ENCODE results near the gene FMOD.

The FMOD gene

GRCh38 chr1:203353486-203353885 lies 2.6 kb upstream of the FMOD start:
- H3K4me1 Mint-ChIP-seq = no peaks in the 10 kb centered on the region
- no peak overlapping the region for H3K4me3 Mint-ChIP-seq
- ATAC-seq (replicated peaks; ENCODE audit: extremely low read depth, poor library complexity, severe bottlenecking) = no peak
- peaks cover 61% of the 10 kb centered on the region for H3K27me3 Mint-ChIP-seq
- no peak overlapping the region for H3K27ac Mint-ChIP-seq (ENCODE audit: low read depth)
- no peak for DNase-seq (ENCODE audit: low spot score in 2 of 2)
- no peaks in the 10 kb centered on the region for H3K9me3 Mint-ChIP-seq
- H3K36me3 Mint-ChIP-seq (ENCODE audit: insufficient read depth) = peaks cover 2% of the 10 kb centered on the region

GRCh38 chr1:203349773-203350524 lies 973 bp downstream of the FMOD start:
- Mint-ChIP-seq H3K27ac (ENCODE audit: low read depth) (no peak overlapping the region), H3K4me3 (no peak overlapping the region), H3K9me3 (no peaks in the 10 kb centered on the region), H3K4me1 (no peaks in the 10 kb centered on the region), H3K36me3 (ENCODE audit: insufficient read depth) (peaks cover 2% of the 10 kb centered on the region), H3K27me3 (peaks cover 78% of the 10 kb centered on the region)
- ATAC-seq (replicated peaks; ENCODE audit: extremely low read depth, poor library complexity, severe bottlenecking) (no peak), DNase-seq (ENCODE audit: low spot score in 2 of 2) (no peak)

GRCh38 chr1:203349166-203349565 lies 1.8 kb downstream of the FMOD start:
- Mint-ChIP-seq H3K9me3 (no peaks in the 10 kb centered on the region), H3K4me1 (no peaks in the 10 kb centered on the region), H3K4me3 (no peak overlapping the region), H3K27me3 (peaks cover 82% of the 10 kb centered on the region), H3K27ac (ENCODE audit: low read depth) (no peak overlapping the region), H3K36me3 (ENCODE audit: insufficient read depth) (peaks cover 2% of the 10 kb centered on the region)
- ATAC-seq (replicated peaks; ENCODE audit: extremely low read depth, poor library complexity, severe bottlenecking) (no peak), DNase-seq (ENCODE audit: low spot score in 2 of 2) (no peak)

- Mint-ChIP-seq H3K36me3 (ENCODE audit: insufficient read depth) (peaks cover 3% of the 10 kb centered on the region), H3K4me3 (no peak overlapping the region), H3K4me1 (peaks cover 8% of the 10 kb centered on the region), H3K27me3 (peaks cover 87% of the 10 kb centered on the region), H3K9me3 (no peaks in the 10 kb centered on the region), H3K27ac (ENCODE audit: low read depth) (no peak overlapping the region)
- DNase-seq (ENCODE audit: low spot score in 2 of 2) = no peak
- ATAC-seq (replicated peaks; ENCODE audit: extremely low read depth, poor library complexity, severe bottlenecking) = no peak
Measured at GRCh38 chr1:203346769-203347102, 4.2 kb downstream of the FMOD start.

GRCh38 chr1:203346060-203346768 lies 4.7 kb downstream of the FMOD start:
- no peaks in the 10 kb centered on the region for H3K9me3 Mint-ChIP-seq
- no peak for DNase-seq (ENCODE audit: low spot score in 2 of 2)
- ATAC-seq (replicated peaks; ENCODE audit: extremely low read depth, poor library complexity, severe bottlenecking) = no peak
- peaks cover 11% of the 10 kb centered on the region for H3K4me1 Mint-ChIP-seq
- no peak overlapping the region for H3K4me3 Mint-ChIP-seq
- H3K36me3 Mint-ChIP-seq (ENCODE audit: insufficient read depth) = peaks cover 3% of the 10 kb centered on the region
- H3K27me3 Mint-ChIP-seq = peaks cover 87% of the 10 kb centered on the region
- H3K27ac Mint-ChIP-seq (ENCODE audit: low read depth) = no peak overlapping the region

GRCh38 chr1:203343956-203344754 lies 6.8 kb downstream of the FMOD start:
- ATAC-seq (replicated peaks; ENCODE audit: extremely low read depth, poor library complexity, severe bottlenecking) = no peak
- Mint-ChIP-seq H3K9me3 (no peaks in the 10 kb centered on the region), H3K36me3 (ENCODE audit: insufficient read depth) (peaks cover 3% of the 10 kb centered on the region), H3K4me3 (no peak overlapping the region), H3K27ac (ENCODE audit: low read depth) (no peak overlapping the region), H3K4me1 (peaks cover 19% of the 10 kb centered on the region), H3K27me3 (peaks cover 79% of the 10 kb centered on the region)
- no peak for DNase-seq (ENCODE audit: low spot score in 2 of 2)

GRCh38 chr1:203342192-203342940 lies 8.6 kb downstream of the FMOD start:
- Mint-ChIP-seq H3K4me1 (peaks cover 19% of the 10 kb centered on the region), H3K27ac (ENCODE audit: low read depth) (no peak overlapping the region)

GRCh38 chr1:203340112-203340790 lies 10.7 kb downstream of the FMOD start:
- peaks cover 2% of the 10 kb centered on the region for H3K36me3 Mint-ChIP-seq (ENCODE audit: insufficient read depth)
- no peak overlapping the region for H3K4me3 Mint-ChIP-seq
- peak in 1 of 2 donors; percentile 30 for DNase-seq (ENCODE audit: low spot score in 2 of 2)
- no peaks in the 10 kb centered on the region for H3K9me3 Mint-ChIP-seq
- peaks cover 27% of the 10 kb centered on the region for H3K4me1 Mint-ChIP-seq
- peak; percentile 70 for ATAC-seq (replicated peaks; ENCODE audit: extremely low read depth, poor library complexity, severe bottlenecking)
- H3K27ac Mint-ChIP-seq (ENCODE audit: low read depth) = no peak overlapping the region
- peaks cover 41% of the 10 kb centered on the region for H3K27me3 Mint-ChIP-seq

More at GRCh38 chr1:203342192-203342940, 8.6 kb downstream of the FMOD start:
- peaks cover 62% of the 10 kb centered on the region for H3K27me3 Mint-ChIP-seq
- DNase-seq (ENCODE audit: low spot score in 2 of 2) (peak in 1 of 2 donors; percentile 20), ATAC-seq (replicated peaks; ENCODE audit: extremely low read depth, poor library complexity, severe bottlenecking) (peak; percentile 66)
- H3K4me3 Mint-ChIP-seq = no peak overlapping the region
- no peaks in the 10 kb centered on the region for H3K9me3 Mint-ChIP-seq
- peaks cover 2% of the 10 kb centered on the region for H3K36me3 Mint-ChIP-seq (ENCODE audit: insufficient read depth)

GRCh38 chr1:203338335-203339036 lies 12.4 kb downstream of the FMOD start:
- peak; percentile 37 to 40 for DNase-seq (ENCODE audit: low spot score in 2 of 2)
- ATAC-seq (replicated peaks; ENCODE audit: extremely low read depth, poor library complexity, severe bottlenecking) = peak; percentile 49
- Mint-ChIP-seq H3K9me3 (no peaks in the 10 kb centered on the region), H3K4me1 (peaks cover 27% of the 10 kb centered on the region), H3K4me3 (no peak overlapping the region), H3K27ac (ENCODE audit: low read depth) (no peak overlapping the region), H3K27me3 (peaks cover 24% of the 10 kb centered on the region), H3K36me3 (ENCODE audit: insufficient read depth) (peaks cover 2% of the 10 kb centered on the region)

GRCh38 chr1:203336097-203336496 lies 14.8 kb downstream of the FMOD start:
- Mint-ChIP-seq H3K36me3 (ENCODE audit: insufficient read depth) (no peaks in the 10 kb centered on the region), H3K4me3 (no peak overlapping the region), H3K9me3 (no peaks in the 10 kb centered on the region), H3K27ac (ENCODE audit: low read depth) (no peak overlapping the region), H3K4me1 (peaks cover 16% of the 10 kb centered on the region), H3K27me3 (no peaks in the 10 kb centered on the region)
- ATAC-seq (replicated peaks; ENCODE audit: extremely low read depth, poor library complexity, severe bottlenecking) (no peak), DNase-seq (ENCODE audit: low spot score in 2 of 2) (no peak)

GRCh38 chr1:203335503-203335902 lies 15.4 kb downstream of the FMOD start:
- Mint-ChIP-seq H3K27me3 (no peaks in the 10 kb centered on the region), H3K36me3 (ENCODE audit: insufficient read depth) (no peaks in the 10 kb centered on the region), H3K4me3 (no peak overlapping the region), H3K27ac (ENCODE audit: low read depth) (no peak overlapping the region), H3K4me1 (peaks cover 16% of the 10 kb centered on the region), H3K9me3 (no peaks in the 10 kb centered on the region)
- DNase-seq (ENCODE audit: low spot score in 2 of 2) = no peak
- ATAC-seq (replicated peaks; ENCODE audit: extremely low read depth, poor library complexity, severe bottlenecking) = no peak
